Erythroblast (primary cell): Measurements from ENCODE around the gene TRIM37.

Experiments
- GATA1 ChIP-seq: IDR thresholded peaks from 2 replicates; pipeline ENCODE4 v1.6.1; 2011; ENCODE audit warnings: low read depth, mild to moderate bottlenecking, control low read depth, low read length, moderate library complexity
- POLR2A ChIP-seq: IDR thresholded peaks from 2 replicates; pipeline ENCODE4 v1.6.1; 2011; ENCODE audit warnings: mild to moderate bottlenecking, low read length

DNA sequence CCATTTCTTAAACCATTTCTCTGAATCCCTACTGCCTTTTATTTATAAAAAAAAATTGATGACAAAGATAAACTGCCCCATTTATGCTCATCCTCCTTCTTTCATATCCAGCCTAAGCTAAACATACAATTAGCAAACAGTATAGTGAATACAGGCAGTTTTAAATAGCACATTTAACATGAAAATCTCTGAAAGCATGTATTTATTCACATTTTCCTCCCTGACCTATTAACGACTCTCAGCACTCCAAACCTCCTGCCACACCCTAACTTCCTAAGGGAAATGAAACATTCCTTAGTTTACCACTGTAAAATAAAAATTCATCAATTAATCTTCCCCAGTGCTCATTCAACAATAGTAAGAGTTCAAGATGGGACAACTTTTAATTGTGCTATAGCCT is 56.9 kb downstream of the TRIM37 start:
- TF ChIP-seq POLR2A: no peak
- TF ChIP-seq GATA1: no peak
